Ovary (tissue), 3 donors: ENCODE results near the gene KCNN3.

Experiments used
- CTCF ChIP-seq, 3 donors: fragments of 450-650 bp in 2 of 3; fragments of 200-600 bp in 1 of 3; IDR thresholded peaks; one replicate each; pipeline versions ENCODE4 v1.5.1 to v1.8.0; 2016 to 2022; ENCODE audit warnings: antibody characterized with exemption in 3 of 3, mild to moderate bottlenecking in 1 of 3
- EP300 ChIP-seq: sonication (generic); formaldehyde crosslinking; IDR thresholded peaks from one replicate; pipeline ENCODE4 v1.6.1; 2017; ENCODE audit warnings: antibody characterized with exemption
- POLR2A ChIP-seq: fragments of 450-650 bp; IDR thresholded peaks from one replicate; pipeline ENCODE4 v1.6.1; 2017; ENCODE audit warnings: antibody characterized with exemption, mild to moderate bottlenecking, moderate library complexity
- donor health status: DM: no; HTN: no; CAD: no.

GRCh38 chr1:154706851-154707250 is 163.2 kb downstream of the KCNN3 start:
- no peak for TF ChIP-seq CTCF (IDR thresholded peaks at IDR 0.05)
- no peak for TF ChIP-seq EP300
- no peak for TF ChIP-seq POLR2A
